Mesendoderm (in vitro differentiated cells): ENCODE results near the gene POLR3H.

Source experiments
- DNase-seq: peaks from one replicate; pipeline ENCODE4 v3.0.0; 2013
- H2AK5ac ChIP-seq: 2 replicates; pipeline ENCODE4 v1.6.1; 2013; ENCODE audit warnings: low read length, inconsistent platforms
- H2BK120ac ChIP-seq: 2 replicates; pipeline ENCODE4 v1.6.1; 2013; ENCODE audit warnings: low read depth, mild to moderate bottlenecking, low read length, moderate library complexity, mixed read lengths
- H2BK15ac ChIP-seq: replicated peaks from 2 replicates; pipeline ENCODE4 v1.6.1; 2013; ENCODE audit warnings: low read depth, mild to moderate bottlenecking, moderate library complexity
- H2BK5ac ChIP-seq: 2 replicates; pipeline ENCODE4 v1.6.1; 2013; ENCODE audit warnings: low read length, inconsistent platforms
- H3K18ac ChIP-seq: 2 replicates; pipeline ENCODE4 v1.6.1; 2013; ENCODE audit warnings: mild to moderate bottlenecking, low read length, mixed read lengths
- H3K23ac ChIP-seq: one replicate; pipeline ENCODE4 v1.6.1; 2013; ENCODE audit warnings: low read length
- H3K27ac ChIP-seq: 2 replicates; pipeline ENCODE4 v1.5.1; 2013; ENCODE audit warnings: low read depth, mild to moderate bottlenecking, inconsistent platforms, low read length, moderate library complexity
- H3K27me3 ChIP-seq: 2 replicates; pipeline ENCODE4 v1.6.1; 2013; ENCODE audit warnings: low read length, control low read depth, mild to moderate bottlenecking, inconsistent platforms; ENCODE audit not compliant: insufficient read depth, poor library complexity
- H3K36me3 ChIP-seq: 2 replicates; pipeline ENCODE4 v1.6.1; 2013; ENCODE audit warnings: low read length, inconsistent platforms; ENCODE audit not compliant: control insufficient read depth, insufficient read depth
- H3K4ac ChIP-seq: one replicate; pipeline ENCODE4 v1.6.1; 2013; ENCODE audit warnings: low read depth, mild to moderate bottlenecking, low read length, moderate library complexity
- H3K4me1 ChIP-seq: 2 replicates; pipeline ENCODE4 v1.6.1; 2013; ENCODE audit warnings: low read depth, low read length, inconsistent platforms; ENCODE audit not compliant: control insufficient read depth
- H3K4me2 ChIP-seq: 2 replicates; pipeline ENCODE4 v1.6.1; 2013; ENCODE audit warnings: low read length
- H3K4me3 ChIP-seq: 2 replicates; pipeline ENCODE4 v1.5.1; 2013; ENCODE audit warnings: mild to moderate bottlenecking, low read length
- H3K56ac ChIP-seq: one replicate; pipeline ENCODE4 v1.6.1; 2013; ENCODE audit warnings: low read length
- H3K79me1 ChIP-seq: 2 replicates; pipeline ENCODE4 v1.6.1; 2013; ENCODE audit warnings: low read length, inconsistent platforms
- H3K79me2 ChIP-seq: 2 replicates; pipeline ENCODE4 v1.6.1; 2013; ENCODE audit warnings: mild to moderate bottlenecking, low read length; ENCODE audit not compliant: control insufficient read depth, insufficient read depth
- H3K9ac ChIP-seq: 2 replicates; pipeline ENCODE4 v1.6.1; 2013; ENCODE audit warnings: low read length, inconsistent platforms
- H4K5ac ChIP-seq: one replicate; pipeline ENCODE4 v1.6.1; 2013; ENCODE audit warnings: low read length
- H4K8ac ChIP-seq: one replicate; pipeline ENCODE4 v1.6.1; 2013; ENCODE audit warnings: low read depth, mild to moderate bottlenecking, control low read depth, low read length, moderate library complexity
- WGBS: extraction: QIAGEN DNeasy Blood & Tissue Kit; methylation state at CpG from one replicate; pipeline ENCODE4 v1.1.7; 2013; ENCODE audit warnings: low lambda C conversion rate, missing lambda C conversion rate; ENCODE audit not compliant: insufficient coverage; ENCODE audit errors: extremely low coverage; 5-methylcytosine and 5-hydroxymethylcytosine counted together

The POLR3H gene

GRCh38 chr22:41539146-41540005 is 4.9 kb downstream of the POLR3H start:
- Histone ChIP-seq H2BK5ac (no peak overlapping the region), H3K56ac (no peak overlapping the region), H3K23ac (no peak overlapping the region), H3K36me3 (no peaks in the 10 kb centered on the region), H3K27me3 (no peaks in the 10 kb centered on the region), H3K79me1 (peaks cover 19% of the 10 kb centered on the region), H3K9ac (no peak overlapping the region), H3K4me2 (no peak overlapping the region), H3K4me3 (no peak overlapping the region), H4K8ac (no peak overlapping the region), H3K4me1 (no peaks in the 10 kb centered on the region), H4K5ac (no peak overlapping the region), H3K4ac (no peak overlapping the region), H3K18ac (no peak overlapping the region), H2AK5ac (no peak overlapping the region), H2BK120ac (no peak overlapping the region), H2BK15ac (no peak overlapping the region), H3K79me2 (peaks cover 31% of the 10 kb centered on the region), H3K27ac (no peak overlapping the region)
- no peak for DNase-seq
- no CpG with 5 or more reads among the region's 13 CpGs for WGBS

GRCh38 chr22:41538583-41538982 is 5.7 kb downstream of the POLR3H start:
- H2BK120ac ChIP-seq, result no peak overlapping the region
- H3K79me1 ChIP-seq, result peaks cover 19% of the 10 kb centered on the region
- no peak overlapping the region for H4K8ac ChIP-seq
- no peak overlapping the region for H3K4ac ChIP-seq
- H3K23ac ChIP-seq, result no peak overlapping the region
- no peak overlapping the region for H3K27ac ChIP-seq
- H3K4me1 ChIP-seq, result no peaks in the 10 kb centered on the region
- no peak overlapping the region for H2BK5ac ChIP-seq
- H3K4me3 ChIP-seq, result no peak overlapping the region
- H3K36me3 ChIP-seq, result no peaks in the 10 kb centered on the region
- WGBS, result no CpG with 5 or more reads among the region's 8 CpGs
- peaks cover 25% of the 10 kb centered on the region for H3K79me2 ChIP-seq
- no peak overlapping the region for H3K4me2 ChIP-seq
- H2AK5ac ChIP-seq, result no peak overlapping the region
- no peak overlapping the region for H4K5ac ChIP-seq
- no peak overlapping the region for H3K18ac ChIP-seq
- H3K27me3 ChIP-seq, result no peaks in the 10 kb centered on the region
- H3K9ac ChIP-seq, result no peak overlapping the region
- DNase-seq, result no peak
- no peak overlapping the region for H3K56ac ChIP-seq
- H2BK15ac ChIP-seq, result no peak overlapping the region

GRCh38 chr22:41537203-41537602 is 7.1 kb downstream of the POLR3H start:
- Histone ChIP-seq H3K23ac (no peak overlapping the region), H3K4me1 (no peaks in the 10 kb centered on the region), H3K9ac (no peak overlapping the region), H4K5ac (no peak overlapping the region), H3K56ac (no peak overlapping the region), H3K79me2 (peaks cover 14% of the 10 kb centered on the region), H3K4me2 (no peak overlapping the region), H3K36me3 (peaks cover 2% of the 10 kb centered on the region), H2BK120ac (no peak overlapping the region), H2BK5ac (no peak overlapping the region), H3K79me1 (peaks cover 13% of the 10 kb centered on the region), H3K18ac (no peak overlapping the region), H4K8ac (no peak overlapping the region), H3K4me3 (no peak overlapping the region), H3K27me3 (no peaks in the 10 kb centered on the region), H3K4ac (no peak overlapping the region), H2AK5ac (no peak overlapping the region), H2BK15ac (no peak overlapping the region), H3K27ac (no peak overlapping the region)
- DNase-seq, result no peak
- no CpG with 5 or more reads among the region's 3 CpGs for WGBS

GRCh38 chr22:41535244-41535643 is 9.0 kb downstream of the POLR3H start:
- no peak overlapping the region for H4K5ac ChIP-seq

GRCh38 chr22:41534219-41534618 is 10.1 kb downstream of the POLR3H start:
- H3K36me3 ChIP-seq, result peaks cover 4% of the 10 kb centered on the region
- no CpG with 5 or more reads among the region's 8 CpGs for WGBS

More at GRCh38 chr22:41535244-41535643, 9.0 kb downstream of the POLR3H start:
- no peak overlapping the region for H3K18ac ChIP-seq
- no peaks in the 10 kb centered on the region for H3K4me1 ChIP-seq
- H3K56ac ChIP-seq, result no peak overlapping the region
- no peak overlapping the region for H2BK15ac ChIP-seq
- no peak overlapping the region for H2BK5ac ChIP-seq
- no peak overlapping the region for H2BK120ac ChIP-seq
- no peak overlapping the region for H3K4ac ChIP-seq
- H3K27me3 ChIP-seq, result no peaks in the 10 kb centered on the region
- H3K4me3 ChIP-seq, result no peak overlapping the region
- H3K79me1 ChIP-seq, result peaks cover 4% of the 10 kb centered on the region
- no peak overlapping the region for H3K27ac ChIP-seq
- DNase-seq, result peak; percentile 67
- no peak overlapping the region for H4K8ac ChIP-seq
- H3K9ac ChIP-seq, result no peak overlapping the region
- no peak overlapping the region for H3K4me2 ChIP-seq
- no peak overlapping the region for H3K23ac ChIP-seq
- no peaks in the 10 kb centered on the region for H3K79me2 ChIP-seq
- peaks cover 4% of the 10 kb centered on the region for H3K36me3 ChIP-seq
- no CpG with 5 or more reads among the region's 5 CpGs for WGBS
- H2AK5ac ChIP-seq, result no peak overlapping the region

More at GRCh38 chr22:41534219-41534618, 10.1 kb downstream of the POLR3H start:
- H3K4me1 ChIP-seq, result no peaks in the 10 kb centered on the region
- H2AK5ac ChIP-seq, result no peak overlapping the region
- H3K56ac ChIP-seq, result no peak overlapping the region
- no peaks in the 10 kb centered on the region for H3K27me3 ChIP-seq
- H3K9ac ChIP-seq, result no peak overlapping the region
- H2BK15ac ChIP-seq, result no peak overlapping the region
- no peak overlapping the region for H3K18ac ChIP-seq
- no peak overlapping the region for H3K4me2 ChIP-seq
- H2BK120ac ChIP-seq, result no peak overlapping the region
- no peak overlapping the region for H4K8ac ChIP-seq
- H4K5ac ChIP-seq, result no peak overlapping the region
- H3K27ac ChIP-seq, result no peak overlapping the region
- no peak for DNase-seq
- no peak overlapping the region for H3K4ac ChIP-seq
- H3K4me3 ChIP-seq, result no peak overlapping the region
- H3K79me2 ChIP-seq, result no peaks in the 10 kb centered on the region
- H3K79me1 ChIP-seq, result peaks cover 2% of the 10 kb centered on the region
- no peak overlapping the region for H2BK5ac ChIP-seq
- no peak overlapping the region for H3K23ac ChIP-seq
